BE2C (cell line): ENCODE results near the gene C1orf56.
A peak's percentile ranks its signal among the peaks of the same experiment; 100 is the strongest.
"Not testable (repeated sequence)": the region's sequence is repeated elsewhere in the genome, so short reads cannot be mapped to it uniquely, and the experiment has no call there.

Source experiments
- DNase-seq: peaks from one replicate; pipeline ENCODE4 v3.0.0-alpha.2; 2020
- H3K27me3 ChIP-seq: fragments of 250-450 bp; sonication (Bioruptor Pico); 2 replicates; pipeline ENCODE4 v1.5.1; 2020; ENCODE audit warnings: mild to moderate bottlenecking
- H3K36me3 ChIP-seq: fragments of 250-450 bp; sonication (Bioruptor Pico); 2 replicates; pipeline ENCODE4 v1.5.1; 2020; ENCODE audit warnings: mild to moderate bottlenecking
- H3K4me1 ChIP-seq: fragments of 250-450 bp; sonication (Bioruptor Pico); 2 replicates; pipeline ENCODE4 v1.5.1; 2020
- H3K4me3 ChIP-seq: 2 replicates; pipeline ENCODE4 v1.5.1; 2011; ENCODE audit warnings: low read depth, low read length
- H3K9me3 ChIP-seq: fragments of 250-450 bp; sonication (Bioruptor Pico); 2 replicates; pipeline ENCODE4 v1.5.1; 2020
- CTCF ChIP-seq: IDR thresholded peaks from 2 replicates; pipeline ENCODE4 v1.5.1; 2012; ENCODE audit warnings: mild to moderate bottlenecking, low read depth, low read length

The C1orf56 gene

DNA sequence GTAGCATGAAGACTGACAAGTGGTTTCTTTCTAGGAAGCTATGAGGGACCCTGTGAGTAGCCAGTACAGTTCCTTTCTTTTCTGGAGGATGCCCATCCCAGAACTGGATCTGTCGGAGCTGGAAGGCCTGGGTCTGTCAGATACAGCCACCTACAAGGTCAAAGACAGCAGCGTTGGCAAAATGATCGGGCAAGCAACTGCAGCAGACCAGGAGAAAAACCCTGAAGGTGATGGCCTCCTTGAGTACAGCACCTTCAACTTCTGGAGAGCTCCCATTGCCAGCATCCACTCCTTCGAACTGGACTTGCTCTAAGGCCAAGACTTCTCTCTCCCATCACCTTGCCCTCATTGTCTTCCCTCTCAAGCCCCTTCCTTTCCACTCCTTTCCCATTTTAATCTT, 19.6 kb downstream of the C1orf56 start:
- no peak for DNase-seq
- Histone ChIP-seq H3K27me3 (no peaks in the 10 kb centered on the region), H3K4me3 (no peak overlapping the region), H3K36me3 (peaks cover 65% of the 10 kb centered on the region), H3K9me3 (no peaks in the 10 kb centered on the region), H3K4me1 (peaks cover 3% of the 10 kb centered on the region; the same call in 1 of the 2 replicates)
- TF ChIP-seq CTCF: no peak

GRCh38 chr1:151069103-151069486, 21.5 kb downstream of the C1orf56 start:
- H3K9me3 ChIP-seq: no peaks in the 10 kb centered on the region
- no peak for DNase-seq
- no peak for TF ChIP-seq CTCF
- H3K27me3 ChIP-seq: no peaks in the 10 kb centered on the region
- peaks cover 3% of the 10 kb centered on the region; the same call in 1 of the 2 replicates for H3K4me1 ChIP-seq
- no peak overlapping the region for H3K4me3 ChIP-seq
- peaks cover 56% of the 10 kb centered on the region for H3K36me3 ChIP-seq

DNA sequence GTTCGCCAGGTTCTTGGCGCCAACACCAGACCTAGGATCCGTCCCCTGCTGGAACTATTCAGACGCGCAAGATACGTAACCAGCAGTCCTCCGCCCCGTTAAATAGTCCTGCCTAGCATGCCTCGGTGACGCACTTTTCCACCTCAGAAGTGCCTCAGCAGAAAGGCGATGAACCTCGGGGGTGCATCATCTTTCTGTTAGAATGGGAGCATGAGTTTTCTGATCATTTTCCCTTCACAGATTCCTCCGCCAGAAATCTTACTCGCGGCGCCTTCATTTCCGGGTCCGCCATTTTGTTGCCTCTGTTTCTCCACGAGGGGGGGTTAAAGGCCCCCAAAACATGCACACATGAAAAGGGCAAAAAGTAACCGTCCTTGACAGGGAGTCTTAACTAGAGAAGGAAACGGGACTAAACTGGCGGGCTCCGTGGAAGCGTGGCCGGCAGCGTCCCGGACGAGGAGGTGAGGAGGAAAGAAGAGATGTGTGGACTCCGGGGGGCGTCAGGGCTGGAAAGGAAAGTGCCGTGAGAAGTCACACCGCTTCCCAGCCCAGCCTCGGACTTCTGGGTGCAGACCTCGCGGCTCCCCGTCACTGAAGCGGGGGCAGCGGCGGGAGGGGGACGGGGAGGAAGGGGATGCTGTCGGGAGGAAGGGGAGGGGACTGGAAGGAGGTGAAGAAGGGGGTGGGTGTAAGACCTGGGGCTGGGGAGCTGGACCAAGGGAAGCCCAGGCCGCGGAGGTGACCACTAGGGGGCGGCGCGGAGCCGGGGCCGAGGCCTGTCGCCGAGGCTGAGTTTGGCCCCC, 23.1 kb downstream of the C1orf56 start, which contains the start of gene GABPB2:
Gene GABPB2 (plus strand): TSS at position 288 of the 803 bp plus-strand sequence. CDS start 17,429 bp downstream, outside the sequence.
- peak; percentile 93 for DNase-seq
- no peaks in the 10 kb centered on the region for H3K27me3 ChIP-seq
- TF ChIP-seq CTCF: peak; percentile 84
- H3K4me3 ChIP-seq: peak within 1 kb of the TSS; percentile 83
- no peaks in the 10 kb centered on the region for H3K9me3 ChIP-seq
- peaks cover 48% of the 10 kb centered on the region for H3K36me3 ChIP-seq
- H3K4me1 ChIP-seq: no peaks in the 10 kb centered on the region; the same call in 1 of the 2 replicates

DNA sequence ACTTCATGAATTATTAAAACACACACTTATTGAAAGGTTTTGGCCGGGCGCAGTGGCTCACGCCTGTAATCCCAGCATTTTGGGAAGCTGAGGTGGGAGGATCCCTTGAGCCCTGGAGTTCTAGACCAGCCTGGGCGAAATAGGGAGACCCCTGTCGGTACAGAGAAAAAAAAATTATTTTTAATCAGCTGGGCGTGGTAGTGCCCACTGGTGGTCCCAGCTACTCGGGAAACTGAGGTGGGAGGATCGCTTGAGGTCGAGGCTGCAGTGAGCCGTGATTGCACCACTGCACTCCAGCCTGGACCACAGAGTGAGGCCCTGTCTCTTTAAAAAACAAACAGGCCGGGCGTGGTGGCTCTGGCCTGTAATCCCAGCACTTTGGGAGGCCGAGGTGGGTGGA, 24.7 kb downstream of the C1orf56 start:
- Histone ChIP-seq H3K4me1 (no peaks in the 10 kb centered on the region; the same call in 1 of the 2 replicates), H3K27me3 (no peaks in the 10 kb centered on the region), H3K9me3 (no peaks in the 10 kb centered on the region), H3K36me3 (peaks cover 37% of the 10 kb centered on the region), H3K4me3 (no peak overlapping the region)
- TF ChIP-seq CTCF: no peak
- DNase-seq: no peak

GRCh38 chr1:151085953-151086559, 38.5 kb downstream of the C1orf56 start:
- H3K27me3 ChIP-seq: no peaks in the 10 kb centered on the region
- no peaks in the 10 kb centered on the region for H3K36me3 ChIP-seq
- no peak overlapping the region for H3K4me3 ChIP-seq
- DNase-seq: no peak
- no peaks in the 10 kb centered on the region for H3K9me3 ChIP-seq
- no peaks in the 10 kb centered on the region for H3K4me1 ChIP-seq
- no peak for TF ChIP-seq CTCF

DNA sequence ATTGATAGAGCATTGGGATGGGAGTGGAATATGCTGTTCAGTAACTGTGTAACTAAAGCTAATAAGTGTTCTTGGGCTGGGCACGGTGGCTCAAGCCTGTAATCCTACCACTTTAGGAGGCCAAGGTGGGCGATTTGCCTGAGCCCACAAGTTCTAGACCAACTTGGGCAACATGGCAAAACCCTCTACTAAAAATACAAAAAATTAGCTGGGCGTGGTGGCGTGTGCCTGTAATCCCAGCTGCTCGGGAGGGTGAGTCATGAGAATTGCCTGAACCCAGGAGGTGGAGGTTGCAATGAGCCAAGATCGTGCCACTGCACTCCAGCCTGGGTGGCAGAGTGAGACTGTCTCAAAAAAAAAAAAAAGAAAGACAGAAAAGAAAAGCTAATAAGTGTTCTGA, 49.9 kb downstream of the C1orf56 start:
- not testable (repeated sequence) for H3K4me3 ChIP-seq, DNase-seq

More for the DNA sequence above, 49.9 kb downstream of the C1orf56 start:
- H3K36me3 ChIP-seq, H3K9me3 ChIP-seq, H3K27me3 ChIP-seq, H3K4me1 ChIP-seq: not testable (repeated sequence)
